IMR-90 (cell line): Measurements from ENCODE around the gene COX19. TPM values are rescaled to one million over a fixed set of nuclear protein-coding genes. Genes with fewer than 3 reads are reported as not detected.

Experiments
- ATAC-seq: fragments of 200-7000 bp; cut with Tn5 transposase; 2 replicates; pipeline ENCODE4 v1.9.1; 2020; ENCODE audit warnings: low read depth, mild to moderate bottlenecking, moderate library complexity
- BruUV-seq: library from RNA; stranded (reverse); fragments of 400-500 nt; replicated peaks from 2 replicates; lab custom pipeline; 2021; lab: Mats Ljungman, UMichigan
- CTCF ChIA-PET: fragments of 300-600 bp; formaldehyde crosslinking; extraction: SDS; loops from one replicate; lab custom pipeline; 2021; ENCODE audit warnings: antibody characterized with exemption; lab: Yijun Ruan, JAX
- POLR2A ChIA-PET: fragments of 300-600 bp; sonication (Branson Sonifier 250); formaldehyde crosslinking; loops from one replicate; lab custom pipeline; 2022; ENCODE audit warnings: antibody characterized with exemption; ENCODE audit not compliant: unreplicated experiment; lab: Charles Lee
- DNase-seq: peaks from one replicate; pipeline ENCODE4 v3.0.0; 2013
- H2AFZ ChIP-seq: replicated peaks from 2 replicates; pipeline ENCODE3; 2013; ENCODE audit warnings: low read length, mild to moderate bottlenecking; ENCODE audit not compliant: poor library complexity
- H2AK5ac ChIP-seq: 2 replicates; pipeline ENCODE4 v1.6.1; 2013; ENCODE audit warnings: low read depth, low read length, inconsistent platforms
- H2AK9ac ChIP-seq: replicated peaks from 2 replicates; pipeline ENCODE3; 2013; ENCODE audit warnings: mild to moderate bottlenecking, low read depth, low read length, moderate library complexity; ENCODE audit not compliant: poor library complexity
- H2BK120ac ChIP-seq: 2 replicates; pipeline ENCODE4 v1.6.1; 2013; ENCODE audit warnings: low read depth, low read length, inconsistent platforms
- H2BK15ac ChIP-seq: 3 replicates; pipeline ENCODE4 v1.6.1; 2013; ENCODE audit warnings: low read depth, low read length, inconsistent platforms
- H2BK20ac ChIP-seq: 2 replicates; pipeline ENCODE4 v1.6.1; 2013; ENCODE audit warnings: low read depth, mild to moderate bottlenecking, inconsistent platforms, low read length, moderate library complexity
- H2BK5ac ChIP-seq: 2 replicates; pipeline ENCODE4 v1.6.1; 2013; ENCODE audit warnings: mild to moderate bottlenecking, low read depth, low read length, inconsistent platforms; ENCODE audit not compliant: poor library complexity, severe bottlenecking
- H3K14ac ChIP-seq: replicated peaks from 2 replicates; pipeline ENCODE4 v1.6.1; 2013; ENCODE audit warnings: low read depth, low read length, inconsistent platforms
- H3K18ac ChIP-seq: 2 replicates; pipeline ENCODE4 v1.6.1; 2013; ENCODE audit warnings: low read depth, low read length, control low read depth
- H3K23ac ChIP-seq: 2 replicates; pipeline ENCODE4 v1.6.1; 2013; ENCODE audit warnings: low read depth, low read length, inconsistent platforms
- H3K27ac ChIP-seq: 2 replicates; pipeline ENCODE4 v1.5.1; 2013; ENCODE audit warnings: mild to moderate bottlenecking, control low read depth, low read length; ENCODE audit not compliant: insufficient read depth
- H3K27me3 ChIP-seq: 2 replicates; pipeline ENCODE4 v1.6.1; 2013; ENCODE audit warnings: low read length; ENCODE audit not compliant: control insufficient read depth, insufficient read depth
- H3K36me3 ChIP-seq: 2 replicates; pipeline ENCODE4 v1.6.1; 2013; ENCODE audit warnings: low read length, mixed read lengths; ENCODE audit not compliant: control insufficient read depth, insufficient read depth
- H3K4ac ChIP-seq: 2 replicates; pipeline ENCODE4 v1.6.1; 2013; ENCODE audit warnings: low read depth, low read length, inconsistent platforms
- H3K4me1 ChIP-seq: 2 replicates; pipeline ENCODE4 v1.6.1; 2013; ENCODE audit warnings: low read length, mixed read lengths; ENCODE audit not compliant: control insufficient read depth, insufficient read depth
- H3K4me2 ChIP-seq: 2 replicates; pipeline ENCODE4 v1.6.1; 2013; ENCODE audit warnings: low read depth, mild to moderate bottlenecking, control low read depth, low read length, moderate library complexity
- H3K4me3 ChIP-seq: 2 replicates; pipeline ENCODE4 v1.5.1; 2013; ENCODE audit warnings: low read depth, mild to moderate bottlenecking, control low read depth, low read length, moderate library complexity; ENCODE audit not compliant: insufficient read depth
- H3K56ac ChIP-seq: 2 replicates; pipeline ENCODE4 v1.6.1; 2013; ENCODE audit warnings: low read length, inconsistent platforms; ENCODE audit not compliant: insufficient read depth; ENCODE audit errors: extremely low read depth
- H3K79me1 ChIP-seq, 2 experiments: 2 replicates each; pipeline ENCODE4 v1.6.1; 2013; ENCODE audit warnings: low read length in 2 of 2, inconsistent platforms in 1 of 2, low read depth in 1 of 2
- H3K9ac ChIP-seq: 2 replicates; pipeline ENCODE4 v1.6.1; 2013; ENCODE audit warnings: low read depth, low read length, control low read depth
- H3K9me1 ChIP-seq: 2 replicates; pipeline ENCODE4 v1.6.1; 2013; ENCODE audit warnings: low read length, inconsistent platforms; ENCODE audit not compliant: insufficient read depth
- H3K9me3 ChIP-seq: 2 replicates; pipeline ENCODE4 v1.6.1; 2013; ENCODE audit warnings: low read length; ENCODE audit not compliant: control insufficient read depth, insufficient read depth
- H4K20me1 ChIP-seq: 2 replicates; pipeline ENCODE4 v1.6.1; 2013; ENCODE audit warnings: low read length, inconsistent platforms; ENCODE audit not compliant: insufficient read depth
- H4K5ac ChIP-seq: 2 replicates; pipeline ENCODE4 v1.6.1; 2013; ENCODE audit warnings: mild to moderate bottlenecking, low read depth, low read length, control low read depth
- H4K8ac ChIP-seq, 2 experiments: 2 replicates each; pipeline ENCODE4 v1.6.1; 2013; ENCODE audit warnings: low read depth in 2 of 2, low read length in 2 of 2, control low read depth in 1 of 2, inconsistent platforms in 1 of 2
- H4K91ac ChIP-seq: 2 replicates; pipeline ENCODE4 v1.6.1; 2013; ENCODE audit warnings: low read depth, low read length, inconsistent platforms; ENCODE audit not compliant: insufficient read depth
- BHLHE40 ChIP-seq: fragments of 150-350 bp; IDR thresholded peaks from 2 replicates; pipeline ENCODE4 v1.6.1; 2016; ENCODE audit warnings: mild to moderate bottlenecking, low read depth, low read length
- CEBPB ChIP-seq: IDR thresholded peaks from 2 replicates; pipeline ENCODE4 v1.6.1; 2012; ENCODE audit warnings: low read depth, low read length, improper control_type of control experiment
- CHD1 ChIP-seq: IDR thresholded peaks from 2 replicates; pipeline ENCODE4 v1.6.1; 2012; ENCODE audit warnings: low read depth, low read length, improper control_type of control experiment
- CTCF ChIP-seq: conservative IDR thresholded peaks from 2 replicates; pipeline ENCODE4 v1.5.1; 2012; ENCODE audit warnings: mild to moderate bottlenecking, low read depth, low read length, improper control_type of control experiment
- ELK1 ChIP-seq: fragments of 150-350 bp; IDR thresholded peaks from 2 replicates; pipeline ENCODE4 v1.6.1; 2016; ENCODE audit warnings: low read depth, mild to moderate bottlenecking, low read length, moderate library complexity, borderline replicate concordance
- FOS ChIP-seq: fragments of 150-350 bp; IDR thresholded peaks from 2 replicates; pipeline ENCODE4 v1.6.1; 2016; ENCODE audit warnings: low read depth, low read length
- MAFK ChIP-seq: IDR thresholded peaks from 2 replicates; pipeline ENCODE4 v1.6.1; 2012; ENCODE audit warnings: low read depth, low read length, improper control_type of control experiment
- MAZ ChIP-seq: IDR thresholded peaks from 2 replicates; pipeline ENCODE4 v1.6.1; 2012; ENCODE audit warnings: low read depth, mild to moderate bottlenecking, low read length, improper control_type of control experiment, moderate library complexity, borderline replicate concordance
- MXI1 ChIP-seq: IDR thresholded peaks from 2 replicates; pipeline ENCODE4 v1.6.1; 2012; ENCODE audit warnings: low read depth, mild to moderate bottlenecking, low read length, moderate library complexity, borderline replicate concordance
- NFE2L2 ChIP-seq: fragments of 150-350 bp; IDR thresholded peaks from 2 replicates; pipeline ENCODE4 v1.6.1; 2016; ENCODE audit warnings: low read depth, mild to moderate bottlenecking, low read length
- POLR2A ChIP-seq: IDR thresholded peaks from 2 replicates; pipeline ENCODE4 v1.6.1; 2012; ENCODE audit warnings: mild to moderate bottlenecking, low read depth, low read length
- RAD21 ChIP-seq: IDR thresholded peaks from 2 replicates; pipeline ENCODE4 v1.6.1; 2012; ENCODE audit warnings: low read length, improper control_type of control experiment
- RCOR1 ChIP-seq: IDR thresholded peaks from 2 replicates; pipeline ENCODE4 v1.6.1; 2012; ENCODE audit warnings: mild to moderate bottlenecking, low read length, improper control_type of control experiment; ENCODE audit not compliant: insufficient replicate concordance
- RFX5 ChIP-seq: IDR thresholded peaks from 2 replicates; pipeline ENCODE4 v1.8.0; 2012; ENCODE audit warnings: low read depth, mild to moderate bottlenecking, low read length, moderate library complexity
- SMC3 ChIP-seq: fragments of 150-350 bp; IDR thresholded peaks from 2 replicates; pipeline ENCODE4 v1.6.1; 2016; ENCODE audit warnings: low read depth, mild to moderate bottlenecking, antibody characterized with exemption, low read length, moderate library complexity
- USF2 ChIP-seq: fragments of 150-350 bp; IDR thresholded peaks from 2 replicates; pipeline ENCODE4 v1.6.1; 2017; ENCODE audit warnings: mild to moderate bottlenecking, antibody characterized with exemption, low read length, low read depth
- WGBS, 2 experiments: methylation state at CpG; one replicate each; pipeline versions ENCODE4 v1.1.5 to v1.1.7; 2013; ENCODE audit warnings: missing lambda C conversion rate in 2 of 2; ENCODE audit not compliant: insufficient read length in 1 of 2; ENCODE audit errors: extremely low coverage in 2 of 2; 5-methylcytosine and 5-hydroxymethylcytosine counted together
- dilution Hi-C: fragments of 300-500 bp; cut with HindIII; formaldehyde crosslinking; loops from one replicate; pipeline ENCODE4 v1.14.3; 2018; ENCODE audit warnings: low sequenced_read_pairs; ENCODE audit not compliant: unreplicated experiment
- in situ Hi-C: fragments of 300-500 bp; cut with MboI; formaldehyde crosslinking; loops from 3 replicates; pipeline ENCODE4 v1.14.3; 2019; ENCODE audit warnings: low sequenced_read_pairs, inconsistent platforms, mixed read lengths
- intact Hi-C: fragments of 100-400 bp; cut with micrococcal nuclease; formaldehyde crosslinking; loops from 2 replicates; pipeline ENCODE4 v1.10.0; 2022
- polyA plus RNA-seq, 3 experiments: library from polyadenylated mRNA; depleted of rRNA; stranded (reverse); fragments of >200 nt; gene quantifications; 2 replicates each; pipeline ENCODE4 v1.2.3, GENCODE V29; 2012; ENCODE audit warnings: low replicate concordance in 1 of 3
- total RNA-seq: library from RNA; depleted of rRNA; stranded (reverse); fragments of >200 nt; gene quantifications from 2 replicates; pipeline ENCODE4 v1.2.3, GENCODE V29; 2012

COX19 gene
- total and polyA plus RNA-seq, 2 of the 4 experiments (the other 2 are of a cell fraction): 3.9 to 7.3 TPM

- POLR2A ChIA-PET: no interaction called here
- Histone ChIP-seq H3K56ac (no peak overlapping the region), H3K9ac (no peak overlapping the region), H4K5ac (no peak overlapping the region), H3K14ac (no peak overlapping the region), H2BK120ac (no peak overlapping the region), H3K4me1 (no peaks in the 10 kb centered on the region; the same call in 1 of the 2 replicates), H3K36me3 (no peaks in the 10 kb centered on the region), H4K20me1 (no peaks in the 10 kb centered on the region), H4K8ac (no peak overlapping the region), H3K27me3 (no peaks in the 10 kb centered on the region; the same call in 1 of the 2 replicates), H2BK20ac (no peak overlapping the region), H3K23ac (no peak overlapping the region), H3K4me3 (no peak overlapping the region), H2BK15ac (no peak overlapping the region), H2BK5ac (no peak overlapping the region), H2AK5ac (no peak overlapping the region), H3K9me1 (no peaks in the 10 kb centered on the region), H3K18ac (no peak overlapping the region), H2AFZ (no peak overlapping the region), H4K91ac (no peak overlapping the region), H3K9me3 (no peaks in the 10 kb centered on the region), H3K79me1 (no peaks in the 10 kb centered on the region), H2AK9ac (no peak overlapping the region), H3K27ac (no peak overlapping the region), H3K4me2 (no peak overlapping the region), H3K4ac (no peak overlapping the region)
- 40% methylated on average over 2 of the region's 16 CpGs; no CpG with 5 or more reads in 1 of the 2 experiments for WGBS, 2 experiments
- in situ Hi-C loops: no loop called here
- ATAC-seq (no peak), DNase-seq (no peak)
- TF ChIP-seq ELK1 (no peak), USF2 (no peak), BHLHE40 (no peak), RFX5 (no peak), FOS (no peak), NFE2L2 (no peak), CEBPB (no peak), MAFK (no peak), MAZ (no peak), SMC3 (no peak), CTCF (no peak), MXI1 (no peak), CHD1 (no peak), POLR2A (no peak), RAD21 (no peak), RCOR1 (no peak)
- CTCF ChIA-PET: no interaction called here
- intact Hi-C loops: no loop called here
- BruUV-seq: no TSS peak
- dilution Hi-C loops: no loop called here
Measured at GRCh38 chr7:985127-985416, 9.7 kb upstream of the COX19 start.
